ENCODE results near the gene ACAP2. TPM values are rescaled to one million over a fixed set of nuclear protein-coding genes. Genes with fewer than 3 reads are reported as not detected.
"Not testable (repeated sequence)": the region's sequence is repeated elsewhere in the genome, so short reads cannot be mapped to it uniquely, and the experiment has no call there.

ACAP2 gene
- total RNA-seq, 1 donor from 2014 or later, result 58.9 TPM

- DNase-seq (ENCODE audit: low spot score), result no peak
Measured at GRCh38 chr3:195394024-195394423, 48.8 kb downstream of the ACAP2 start.

- DNase-seq (ENCODE audit: low spot score), result no peak
Measured at GRCh38 chr3:195388380-195388779, 54.4 kb downstream of the ACAP2 start.

DNA sequence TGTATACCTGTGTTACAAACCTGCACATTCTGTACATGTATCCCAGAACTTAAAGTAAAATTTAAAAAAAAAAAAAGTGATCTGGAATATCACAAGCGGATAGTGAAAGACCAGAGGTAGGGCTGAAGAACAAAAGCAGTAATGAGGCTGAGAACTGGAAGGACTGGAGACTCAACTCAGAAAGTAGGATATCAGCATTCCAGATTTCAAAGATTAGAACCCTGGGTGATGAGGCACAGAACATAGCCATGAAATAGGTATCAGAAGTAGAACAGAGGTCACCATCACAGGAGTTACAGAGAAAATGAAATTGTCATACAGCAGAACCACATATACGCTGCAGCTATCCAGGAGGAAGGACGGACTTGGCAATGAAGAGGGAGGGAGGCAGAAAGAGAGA is 56.1 kb downstream of the ACAP2 start:
- no peak for DNase-seq (ENCODE audit: low spot score)

DNA sequence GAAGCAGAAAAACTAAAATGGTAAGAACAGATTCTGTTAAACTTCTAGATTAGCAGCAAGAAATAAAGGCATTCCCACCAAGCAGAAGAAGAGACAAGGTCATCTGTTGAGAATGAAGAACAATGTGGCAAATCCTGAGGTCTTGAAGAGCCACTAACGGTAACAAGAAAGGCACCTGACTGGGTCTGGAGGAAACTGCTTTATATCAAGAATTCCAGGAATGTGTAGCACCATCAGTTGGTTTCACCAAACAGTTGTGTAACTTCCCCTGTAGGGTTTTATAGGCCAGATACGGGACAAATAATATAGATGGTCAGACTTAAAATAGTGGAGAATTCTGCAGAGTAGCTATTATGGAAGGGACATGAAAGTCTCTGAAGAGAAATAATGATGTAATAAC is 57.3 kb downstream of the ACAP2 start:
- DNase-seq (ENCODE audit: low spot score), result no peak

- no peak for DNase-seq (ENCODE audit: low spot score)
Measured at GRCh38 chr3:195384952-195385351, 57.9 kb downstream of the ACAP2 start.

DNA sequence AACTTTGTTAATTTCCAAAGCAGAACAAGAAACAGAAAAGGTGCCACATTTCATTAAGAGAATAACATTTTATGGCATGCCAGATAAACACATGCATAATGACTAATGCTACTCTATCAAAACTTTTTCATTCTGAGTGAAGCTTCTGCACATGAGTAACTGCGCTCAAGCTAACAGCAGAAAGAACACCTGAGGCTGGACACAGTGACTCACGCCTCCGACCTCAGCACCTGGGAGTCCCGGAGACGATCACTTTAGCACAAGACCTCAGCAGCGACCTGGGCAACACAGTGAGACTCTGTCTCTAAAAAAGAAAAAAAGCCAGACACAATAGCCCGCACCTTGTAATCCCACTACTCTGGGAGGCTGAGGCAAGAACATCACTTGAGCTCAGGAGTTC is 70.6 kb downstream of the ACAP2 start:
- no peak for DNase-seq (ENCODE audit: low spot score)

DNA sequence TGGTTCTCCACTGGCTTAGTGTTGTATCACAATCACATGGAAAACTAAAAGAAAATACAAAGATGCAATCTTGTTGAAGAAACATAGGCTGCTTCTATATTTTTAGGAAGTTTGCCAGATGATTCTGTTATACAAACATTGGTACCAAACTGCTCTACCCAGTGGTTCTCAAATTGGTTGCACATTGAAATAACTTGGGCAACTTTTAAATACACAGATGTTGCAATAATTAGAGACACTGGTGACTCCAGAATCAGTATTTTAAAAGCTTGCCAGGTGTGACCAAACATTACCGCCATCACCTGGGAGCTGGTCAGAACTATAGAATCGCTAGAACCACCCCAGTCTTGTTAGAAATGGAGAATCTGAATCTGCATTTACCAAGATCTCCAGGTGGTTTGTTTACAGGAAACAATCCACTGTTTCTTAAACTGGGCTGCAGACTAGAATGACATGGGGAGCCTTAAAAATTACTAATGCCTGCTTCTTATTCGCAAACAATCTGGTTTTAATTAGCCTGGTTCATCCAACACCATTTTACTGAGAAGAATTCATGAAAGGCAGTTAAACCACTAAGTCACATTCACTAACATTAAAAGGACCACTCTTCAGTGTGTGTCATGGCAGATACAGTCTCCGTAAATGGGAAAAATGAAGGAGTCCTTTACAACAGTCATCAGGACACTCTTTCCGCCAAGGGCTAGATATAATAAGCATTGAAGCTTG is 76.5 kb downstream of the ACAP2 start:
- DNase-seq (ENCODE audit: low spot score), result no peak

GRCh38 chr3:195365371-195365770 is 77.4 kb downstream of the ACAP2 start:
- no peak for DNase-seq (ENCODE audit: low spot score)

- not testable (repeated sequence) for DNase-seq (ENCODE audit: low spot score)
Measured at GRCh38 chr3:195357797-195358196, 85.0 kb downstream of the ACAP2 start.

DNA sequence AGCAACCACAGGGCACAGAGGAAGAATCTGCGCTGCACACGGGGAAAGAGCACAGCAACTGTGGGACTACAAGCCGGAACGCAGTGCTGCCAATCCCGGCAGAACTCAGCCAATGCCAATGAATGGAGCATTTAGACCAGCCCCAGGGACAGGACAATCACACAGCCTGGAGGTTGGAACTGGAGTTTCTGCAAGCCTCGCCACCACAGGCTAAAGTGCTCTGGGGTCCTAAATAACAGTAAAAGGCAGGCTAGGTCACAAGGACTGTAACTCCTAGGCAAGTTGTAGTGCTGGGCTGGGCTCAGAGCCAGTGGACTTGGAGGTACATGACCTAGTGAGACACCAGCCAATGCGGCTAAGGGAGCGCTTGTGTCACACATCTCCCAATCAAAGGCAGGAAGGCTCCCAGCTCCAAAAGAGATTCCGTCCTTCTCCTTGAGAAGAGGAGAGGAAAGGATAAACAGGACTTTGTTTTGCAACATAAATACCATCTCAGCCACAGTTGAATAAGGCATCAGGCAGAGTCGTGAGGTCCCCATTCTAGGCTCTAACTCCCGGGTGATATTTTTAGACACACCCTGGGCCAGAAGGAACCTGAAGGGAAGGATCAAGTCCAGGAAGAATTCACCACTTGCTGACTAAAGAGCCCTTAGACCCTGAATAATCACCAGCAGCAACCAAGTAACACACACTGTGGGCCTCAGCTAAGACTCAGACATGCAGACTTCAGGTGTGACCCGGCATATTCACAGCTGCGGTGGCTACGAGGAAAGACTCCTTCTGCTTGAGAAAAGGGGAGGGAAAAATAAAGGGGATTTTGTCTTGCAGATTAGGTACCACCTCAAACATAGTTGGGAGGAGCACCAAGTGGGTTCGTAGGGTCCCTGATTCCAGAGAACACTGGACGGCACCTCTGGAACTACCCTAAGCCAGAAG is 86.4 kb downstream of the ACAP2 start:
- DNase-seq (ENCODE audit: low spot score), result no peak

DNA sequence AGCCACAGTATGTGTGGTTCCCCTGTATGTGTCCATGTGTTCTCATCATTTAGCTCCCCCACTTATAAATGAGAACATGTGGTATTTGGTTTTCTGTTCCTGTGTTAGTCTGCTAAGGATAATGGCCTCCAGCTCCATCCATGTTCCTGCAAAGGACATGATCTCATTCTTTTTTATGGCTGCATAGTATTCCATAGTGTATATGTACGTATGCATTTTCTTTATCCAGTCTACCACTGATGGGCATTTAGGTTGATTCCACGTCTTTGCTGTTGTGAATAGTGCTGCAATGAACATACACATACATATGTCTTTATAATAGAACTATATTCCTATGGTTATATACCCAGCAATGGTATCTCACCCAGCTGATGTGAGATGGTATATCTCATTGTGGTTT is 88.8 kb downstream of the ACAP2 start:
- not testable (repeated sequence) for DNase-seq (ENCODE audit: low spot score)

- DNase-seq (ENCODE audit: low spot score), result no peak
Measured at GRCh38 chr3:195352895-195353488, 89.8 kb downstream of the ACAP2 start.

DNA sequence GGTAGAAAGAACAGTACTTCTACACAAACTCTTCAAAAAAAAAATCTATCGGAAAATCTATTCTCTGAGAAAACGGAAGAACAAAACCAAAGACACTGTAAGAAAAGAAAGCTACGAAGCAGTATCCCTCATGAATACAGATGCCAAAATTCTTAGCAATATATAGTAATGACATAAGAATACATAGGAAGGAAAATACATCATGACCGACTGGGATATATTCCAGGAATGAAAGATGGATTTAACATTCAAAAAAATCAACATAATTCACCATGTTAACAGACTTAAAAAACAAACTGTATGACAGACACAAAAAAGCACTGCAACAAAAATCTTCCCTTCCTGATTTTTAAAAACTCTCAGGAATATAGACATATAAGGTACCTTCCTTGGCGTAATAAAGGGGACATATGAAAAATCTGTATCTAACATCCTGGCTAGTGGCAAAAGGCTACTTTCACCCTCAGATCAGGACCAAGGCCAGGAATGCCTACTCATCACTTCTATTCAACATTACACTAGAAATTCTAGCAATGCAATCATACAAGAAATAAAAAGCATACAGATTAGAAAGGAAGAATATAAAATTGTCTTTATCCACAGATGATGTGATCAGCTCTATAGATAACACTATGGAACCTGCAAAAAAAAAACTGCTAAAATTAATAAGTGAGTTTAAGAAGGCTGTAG is 94.2 kb downstream of the ACAP2 start:
- DNase-seq (ENCODE audit: low spot score), result no peak

- no peak for DNase-seq (ENCODE audit: low spot score)
Measured at GRCh38 chr3:195337747-195338146, 105.1 kb downstream of the ACAP2 start.

GRCh38 chr3:195334967-195335366 is 107.9 kb downstream of the ACAP2 start:
- DNase-seq (ENCODE audit: low spot score), result no peak

DNA sequence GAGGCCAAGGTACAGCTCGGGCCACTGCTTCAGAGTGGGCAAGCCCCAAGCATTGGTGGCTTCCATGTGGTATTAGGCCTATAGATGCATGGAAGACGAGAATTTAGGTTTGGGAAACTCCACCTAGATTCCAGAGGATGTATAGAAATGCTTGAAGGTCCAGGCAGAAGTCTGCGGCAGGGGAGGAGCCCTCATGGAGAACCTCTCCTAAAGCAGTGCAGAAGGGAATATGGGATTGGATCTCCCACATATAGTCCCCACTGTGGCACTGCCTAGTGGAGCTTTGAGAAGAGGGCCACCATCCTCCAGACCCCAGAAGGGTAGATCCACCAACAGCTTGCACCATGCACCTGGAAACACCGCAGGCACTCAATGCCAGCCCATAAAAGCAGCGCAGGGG is 123.8 kb downstream of the ACAP2 start:
- DNase-seq (ENCODE audit: low spot score), result no peak

- no peak for DNase-seq (ENCODE audit: low spot score)
Measured at GRCh38 chr3:195312714-195313113, 130.1 kb downstream of the ACAP2 start.

GRCh38 chr3:195307711-195308110 is 135.1 kb downstream of the ACAP2 start:
- DNase-seq (ENCODE audit: low spot score), result no peak

DNA sequence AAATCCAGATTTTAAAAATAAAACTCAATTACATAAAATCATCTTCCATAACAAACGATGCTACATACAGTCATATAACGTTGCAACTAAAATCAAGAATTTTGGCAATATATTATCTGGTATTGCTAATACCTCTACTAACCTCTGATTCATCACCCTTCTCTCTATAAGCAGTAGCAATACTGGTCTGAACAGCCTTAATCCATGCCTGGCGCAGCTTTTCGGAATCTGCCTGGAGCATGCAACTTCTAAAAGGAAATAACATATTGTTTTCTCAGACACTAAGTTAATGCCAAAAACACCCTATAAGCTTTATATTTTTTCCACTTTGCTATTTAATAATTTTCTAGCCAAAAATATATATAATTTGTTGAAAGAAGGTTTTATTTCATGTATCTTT is 136.5 kb downstream of the ACAP2 start:
- no peak for DNase-seq (ENCODE audit: low spot score)

- no peak for DNase-seq (ENCODE audit: low spot score)
Measured at GRCh38 chr3:195302431-195302830, 140.4 kb downstream of the ACAP2 start.

GRCh38 chr3:195297446-195297845 is 145.4 kb downstream of the ACAP2 start:
- DNase-seq (ENCODE audit: low spot score), result no peak

DNA sequence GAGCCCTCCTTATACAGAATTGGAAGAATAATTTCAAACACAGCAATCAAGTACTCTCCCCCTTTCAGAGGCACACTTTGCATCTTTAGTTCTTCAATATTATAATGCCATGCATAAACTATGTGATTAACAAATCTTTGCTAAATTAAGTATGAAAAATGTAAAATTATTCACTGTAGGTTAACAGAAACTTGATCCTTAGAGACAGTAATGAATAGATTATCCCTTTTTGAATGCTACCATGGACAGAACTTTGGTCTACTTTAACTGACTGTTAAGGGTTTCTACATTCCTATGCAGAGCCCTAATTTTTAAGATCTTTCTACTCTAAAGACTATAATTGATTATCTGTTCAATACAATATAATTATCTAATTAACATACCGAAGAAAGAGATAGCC is 146.2 kb downstream of the ACAP2 start:
- DNase-seq (ENCODE audit: low spot score), result no peak

All from ureter (tissue), 1 donor.